ENCODE data around the gene STYK1. TPM values are rescaled to one million over a fixed set of nuclear protein-coding genes. Genes with fewer than 3 reads are reported as not detected.

The STYK1 gene, protein sequence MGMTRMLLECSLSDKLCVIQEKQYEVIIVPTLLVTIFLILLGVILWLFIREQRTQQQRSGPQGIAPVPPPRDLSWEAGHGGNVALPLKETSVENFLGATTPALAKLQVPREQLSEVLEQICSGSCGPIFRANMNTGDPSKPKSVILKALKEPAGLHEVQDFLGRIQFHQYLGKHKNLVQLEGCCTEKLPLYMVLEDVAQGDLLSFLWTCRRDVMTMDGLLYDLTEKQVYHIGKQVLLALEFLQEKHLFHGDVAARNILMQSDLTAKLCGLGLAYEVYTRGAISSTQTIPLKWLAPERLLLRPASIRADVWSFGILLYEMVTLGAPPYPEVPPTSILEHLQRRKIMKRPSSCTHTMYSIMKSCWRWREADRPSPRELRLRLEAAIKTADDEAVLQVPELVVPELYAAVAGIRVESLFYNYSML
- 5.2 and 19.5 TPM in 2 replicates for total RNA-seq

DNA sequence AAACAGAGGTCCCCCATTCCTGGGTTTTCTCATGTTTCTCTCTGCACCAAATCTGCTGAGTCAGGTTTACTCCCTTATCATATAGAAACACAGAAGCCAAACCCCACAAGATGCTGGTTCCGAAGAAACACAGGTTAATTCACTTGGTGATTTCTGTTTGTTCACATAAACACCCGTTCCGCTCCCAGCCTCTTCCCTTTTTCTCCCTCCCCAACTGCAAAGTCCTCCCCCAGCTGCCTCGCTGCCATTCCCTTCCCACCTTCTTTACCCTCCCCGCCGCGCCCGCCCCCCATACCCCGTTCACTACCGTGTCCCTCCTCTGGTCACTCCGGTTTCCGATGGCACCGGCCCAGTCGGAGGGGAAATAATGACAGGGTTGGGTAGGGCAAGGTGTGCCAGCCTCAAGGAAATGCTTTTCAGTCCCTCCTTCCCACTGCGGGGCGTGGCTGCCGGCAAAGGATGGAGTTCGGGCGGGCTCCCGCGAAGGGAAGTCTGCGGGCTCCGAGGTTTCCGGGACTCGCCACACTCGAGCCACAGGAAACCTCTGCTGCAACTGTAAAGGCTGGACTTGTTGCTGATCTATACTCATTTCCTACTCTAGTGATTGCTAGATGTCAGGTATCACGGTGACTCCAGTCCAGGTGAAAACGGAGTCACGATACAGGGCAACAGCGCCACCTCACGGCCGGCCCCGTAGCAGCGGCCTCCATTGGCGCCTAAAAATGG lies at the start of gene STYK1:
Gene STYK1, minus strand, starts transcription at position 394 of the 726 bp plus-strand sequence. CDS start 39,434 bp downstream, outside the sequence.

DNA sequence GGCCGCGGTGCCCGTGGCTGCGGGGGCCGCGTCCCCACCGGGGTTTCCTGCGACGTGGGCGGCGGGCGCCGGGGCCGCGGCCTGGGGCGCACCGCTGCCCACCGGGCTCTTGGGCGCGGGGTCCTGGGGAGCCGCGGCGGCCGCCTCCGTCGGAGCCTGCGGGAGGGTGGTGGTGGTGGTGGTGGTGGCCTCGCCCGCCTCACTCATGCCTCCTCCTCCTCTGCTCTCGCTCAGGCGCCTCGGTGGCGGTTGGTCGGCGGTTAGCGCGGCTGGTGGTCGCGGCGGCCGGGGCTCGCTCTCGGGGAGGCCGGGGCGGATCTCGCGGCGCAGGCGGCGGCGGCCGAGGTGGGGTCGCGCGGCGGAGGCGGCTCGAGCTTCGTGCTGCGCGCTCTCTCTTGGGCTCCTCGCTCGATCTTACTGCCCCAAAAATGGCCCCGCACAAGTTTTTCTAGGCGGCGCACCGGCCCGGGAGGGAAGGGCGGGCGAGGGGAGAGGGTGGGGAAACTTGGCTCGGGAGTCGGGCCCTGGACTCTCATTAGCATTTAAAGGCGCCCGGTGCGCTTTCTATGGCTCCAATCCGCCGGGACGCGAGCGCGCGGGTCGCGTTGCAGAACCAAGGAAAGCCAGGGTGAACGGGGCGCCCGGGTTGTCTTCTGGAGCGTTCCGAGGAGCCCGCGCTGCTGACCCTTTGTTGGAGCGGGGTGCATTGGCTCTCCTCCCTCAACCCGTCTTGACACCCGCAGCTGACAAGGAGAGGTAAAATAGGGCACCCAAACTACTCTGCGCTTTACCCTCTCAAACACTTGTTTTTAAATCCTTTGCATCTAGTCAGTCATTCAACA lies 49.3 kb upstream of the STYK1 start, which contains the start of gene YBX3:
Gene YBX3, minus strand, starts transcription at position 419 of the 842 bp plus-strand sequence. Its CDS starts 212 bp downstream, at position 207.

DNA sequence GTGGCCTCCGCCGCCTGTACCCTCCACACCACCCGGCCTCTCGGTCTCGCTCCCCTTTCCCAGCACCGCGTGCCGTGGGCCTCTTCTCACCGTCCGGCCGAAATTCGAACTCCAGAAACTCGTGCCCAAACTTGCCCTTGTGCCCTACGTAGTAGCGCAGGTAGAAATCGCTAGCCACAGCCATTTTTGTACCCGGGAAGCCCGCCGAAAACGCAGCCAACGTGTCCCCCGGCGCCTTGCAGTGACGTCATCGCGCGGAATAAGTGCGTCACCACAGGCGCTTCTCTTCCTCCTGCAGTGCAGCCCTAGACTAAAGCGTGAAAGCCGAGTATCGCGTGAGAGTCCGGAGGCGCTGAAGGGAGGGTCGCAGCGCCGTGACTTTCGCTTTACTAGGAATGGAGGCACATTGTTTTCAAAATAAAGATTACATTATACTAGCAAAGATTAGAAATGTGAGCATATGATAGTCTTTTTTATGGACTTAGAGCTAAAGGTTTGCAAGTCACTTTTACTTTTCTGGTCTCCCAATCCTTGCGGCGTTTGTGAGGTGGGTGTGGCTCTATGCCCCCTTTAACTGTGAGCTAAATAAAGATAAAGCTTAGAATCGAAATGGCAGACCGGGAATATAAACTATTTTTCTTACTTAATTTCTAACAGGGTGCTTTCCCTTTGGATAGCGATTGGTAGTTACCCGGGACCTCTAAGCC lies 60.4 kb downstream of the STYK1 start, which contains the start of gene MAGOHB:
Gene MAGOHB, minus strand, starts transcription at position 261 of the 707 bp plus-strand sequence. Its CDS starts 77 bp downstream, at position 184.

Other genes with a start within 250 kb of the STYK1 start
- gene KLRC2, start 238.0 kb downstream of the STYK1 start, total RNA-seq, result not detected in 2 replicates
- gene KLRC1, start 220.7 kb downstream of the STYK1 start, total RNA-seq, result not detected in 2 replicates
- gene EIF2S3B, start 168.2 kb downstream of the STYK1 start, total RNA-seq, result 0.99 and 1.2 TPM in 2 replicates
- 24.9 and 27.3 TPM in 2 replicates for gene MAGOHB, start 60.4 kb downstream of the STYK1 start, total RNA-seq
- gene YBX3, start 49.3 kb upstream of the STYK1 start, total RNA-seq, result 174 and 228 TPM in 2 replicates
- gene TAS2R7, start 128.6 kb upstream of the STYK1 start, total RNA-seq, result 0.09 TPM in 1 of 2 replicates, not detected in the other
- gene TAS2R8, start 133.2 kb upstream of the STYK1 start, total RNA-seq, result 0.09 TPM in 1 of 2 replicates, not detected in the other
- 0.09 TPM in 1 of 2 replicates, not detected in the other for gene TAS2R9, start 136.1 kb upstream of the STYK1 start, total RNA-seq
- gene TAS2R10, start 152.3 kb upstream of the STYK1 start, total RNA-seq, result 0.66 and 0.72 TPM in 2 replicates
- 0.18 and 0.66 TPM in 2 replicates for gene PRR4, start 175.4 kb upstream of the STYK1 start, total RNA-seq
- gene PRH1, start 210.2 kb upstream of the STYK1 start, total RNA-seq, result 13.2 and 26.6 TPM in 2 replicates
- gene TAS2R13, start 235.5 kb upstream of the STYK1 start, total RNA-seq, result 0.99 and 1.8 TPM in 2 replicates